NCI-H510A treated with DMSO at 0.1 percent for 48 hours (cell line): ENCODE results near the gene ZNF554.

Experiments used
- DNase-seq: peaks from one replicate; lab custom pipeline; 2025; lab: John Stamatoyannopoulos, UW

Gene ZNF554

GRCh38 chr19:2827840-2828489, 8.3 kb downstream of the ZNF554 start:
- no peak for DNase-seq

- no peak for DNase-seq
These were observed 14.7 kb downstream of the ZNF554 start for GRCh38 chr19:2834294-2834871.

- DNase-seq: no peak
These were observed 17.8 kb downstream of the ZNF554 start for GRCh38 chr19:2837430-2837829.

GRCh38 chr19:2840794-2841791, 21.4 kb downstream of the ZNF554 start, which contains the start of gene ZNF555:
Gene ZNF555, plus strand, starts transcription at chr19:2841475. Its CDS starts 98 bp downstream, at chr19:2841573.
- DNase-seq: peak; percentile 87

GRCh38 chr19:2841855-2842574, 22.3 kb downstream of the ZNF554 start:
- no peak for DNase-seq

GRCh38 chr19:2845107-2845506, 25.4 kb downstream of the ZNF554 start:
- no peak for DNase-seq

GRCh38 chr19:2846180-2846894, 26.7 kb downstream of the ZNF554 start:
- no peak for DNase-seq

- DNase-seq: no peak
These were observed 27.8 kb downstream of the ZNF554 start for GRCh38 chr19:2847507-2847906.

GRCh38 chr19:2848616-2849015, 28.9 kb downstream of the ZNF554 start:
- no peak for DNase-seq

- no peak for DNase-seq
These were observed 30.7 kb downstream of the ZNF554 start for GRCh38 chr19:2850256-2850925.

- no peak for DNase-seq
These were observed 32.9 kb downstream of the ZNF554 start for GRCh38 chr19:2852598-2852997.

GRCh38 chr19:2853015-2853606, 33.4 kb downstream of the ZNF554 start:
- DNase-seq: no peak

GRCh38 chr19:2854849-2855248, 35.2 kb downstream of the ZNF554 start:
- DNase-seq: no peak

- no peak for DNase-seq
These were observed 36.9 kb downstream of the ZNF554 start for GRCh38 chr19:2856457-2857050.

GRCh38 chr19:2858864-2859263, 39.2 kb downstream of the ZNF554 start:
- DNase-seq: no peak

- DNase-seq: no peak
These were observed 44.1 kb downstream of the ZNF554 start for GRCh38 chr19:2863816-2864215.

GRCh38 chr19:2865334-2866100, 45.8 kb downstream of the ZNF554 start:
- DNase-seq: no peak

- no peak for DNase-seq
These were observed 46.9 kb downstream of the ZNF554 start for GRCh38 chr19:2866495-2867024.
